Choroid plexus epithelial cell (primary cell): ENCODE results near the gene PRSS33.

ENCODE experiments used
- DNase-seq: peaks from one replicate; pipeline ENCODE4 v3.0.0-alpha.2; 2010; ENCODE audit warnings: low read depth
- H3K4me3 ChIP-seq: 2 replicates; pipeline ENCODE4 v1.5.1; 2011; ENCODE audit warnings: low read depth, mild to moderate bottlenecking, control low read depth, low read length, moderate library complexity
- CTCF ChIP-seq: conservative IDR thresholded peaks from 2 replicates; pipeline ENCODE4 v1.5.1; 2011; ENCODE audit warnings: low read depth, mild to moderate bottlenecking, control low read depth, inconsistent platforms, low read length, moderate library complexity

The PRSS33 gene

GRCh38 chr16:2787406-2787805 is at the start of gene PRSS33:
Gene PRSS33 (minus strand): TSS chr16:2787560. CDS start chr16:2786547, 1,013 bp downstream.
- no peak for DNase-seq
- H3K4me3 ChIP-seq, result no peak within 1 kb of the TSS

GRCh38 chr16:2836646-2837508 is 49.5 kb upstream of the PRSS33 start:
- no peak overlapping the region for H3K4me3 ChIP-seq
- DNase-seq, result no peak
- no peak for TF ChIP-seq CTCF

More at GRCh38 chr16:2787406-2787805, at the start of gene PRSS33:
- TF ChIP-seq CTCF, result no peak

- no peak for TF ChIP-seq CTCF
- peak; percentile 77 for DNase-seq
- H3K4me3 ChIP-seq, result no peak overlapping the region
Measured at GRCh38 chr16:2835638-2836493, 48.5 kb upstream of the PRSS33 start.

- no peak for DNase-seq
- H3K4me3 ChIP-seq, result no peak overlapping the region
- no peak for TF ChIP-seq CTCF
Measured at GRCh38 chr16:2834968-2835367, 47.6 kb upstream of the PRSS33 start.

GRCh38 chr16:2833776-2834175 is 46.4 kb upstream of the PRSS33 start:
- no peak overlapping the region for H3K4me3 ChIP-seq
- no peak for DNase-seq
- no peak for TF ChIP-seq CTCF

DNA sequence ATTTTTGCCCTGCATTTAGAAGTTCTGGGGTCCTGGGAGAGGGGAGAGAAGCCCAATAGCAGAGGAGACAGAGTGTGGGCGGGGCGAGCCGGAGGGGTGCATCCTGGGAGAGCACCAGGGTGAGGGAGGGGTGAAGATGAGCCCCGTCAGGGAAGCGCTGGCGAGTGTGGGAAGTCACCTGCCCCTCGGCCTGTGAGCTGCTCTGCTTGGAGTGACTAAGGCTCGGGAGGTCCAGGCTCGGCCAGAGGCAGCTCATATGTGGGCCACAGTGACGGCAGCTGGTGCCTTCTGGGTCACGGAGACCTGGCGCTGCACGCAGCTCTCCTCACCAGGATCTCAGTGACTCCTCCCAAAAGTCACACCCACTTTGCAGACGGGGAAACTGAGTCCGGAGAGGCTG is 43.8 kb upstream of the PRSS33 start:
- H3K4me3 ChIP-seq, result no peak overlapping the region
- DNase-seq, result no peak
- no peak for TF ChIP-seq CTCF

DNA sequence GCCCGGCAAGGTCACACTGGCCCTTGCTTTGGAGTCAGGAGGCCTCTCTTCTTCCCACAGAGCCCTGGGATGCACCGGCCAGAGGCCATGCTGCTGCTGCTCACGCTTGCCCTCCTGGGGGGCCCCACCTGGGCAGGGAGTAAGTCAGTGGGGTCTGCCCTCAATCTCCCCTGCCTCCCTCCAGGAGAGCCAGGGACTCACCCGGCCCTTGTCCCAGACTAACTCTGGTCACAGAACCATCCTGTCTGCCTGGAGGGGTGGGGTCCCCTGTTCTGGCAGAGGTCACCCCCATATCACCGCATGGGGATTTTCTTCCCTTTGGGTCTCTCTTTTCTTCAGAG is 43.0 kb upstream of the PRSS33 start:
- H3K4me3 ChIP-seq, result no peak overlapping the region
- TF ChIP-seq CTCF, result no peak
- DNase-seq, result no peak
